ENCODE data around the gene MYH7. TPM values are rescaled to one million over a fixed set of nuclear protein-coding genes. Genes with fewer than 3 reads are reported as not detected.
A peak's percentile ranks its signal among the peaks of the same experiment; 100 is the strongest.
"Not testable (repeated sequence)": the region's sequence is repeated elsewhere in the genome, so short reads cannot be mapped to it uniquely, and the experiment has no call there.

Gene MYH7
- total RNA-seq, 1 experiment from 2014 or later: not detected

DNA sequence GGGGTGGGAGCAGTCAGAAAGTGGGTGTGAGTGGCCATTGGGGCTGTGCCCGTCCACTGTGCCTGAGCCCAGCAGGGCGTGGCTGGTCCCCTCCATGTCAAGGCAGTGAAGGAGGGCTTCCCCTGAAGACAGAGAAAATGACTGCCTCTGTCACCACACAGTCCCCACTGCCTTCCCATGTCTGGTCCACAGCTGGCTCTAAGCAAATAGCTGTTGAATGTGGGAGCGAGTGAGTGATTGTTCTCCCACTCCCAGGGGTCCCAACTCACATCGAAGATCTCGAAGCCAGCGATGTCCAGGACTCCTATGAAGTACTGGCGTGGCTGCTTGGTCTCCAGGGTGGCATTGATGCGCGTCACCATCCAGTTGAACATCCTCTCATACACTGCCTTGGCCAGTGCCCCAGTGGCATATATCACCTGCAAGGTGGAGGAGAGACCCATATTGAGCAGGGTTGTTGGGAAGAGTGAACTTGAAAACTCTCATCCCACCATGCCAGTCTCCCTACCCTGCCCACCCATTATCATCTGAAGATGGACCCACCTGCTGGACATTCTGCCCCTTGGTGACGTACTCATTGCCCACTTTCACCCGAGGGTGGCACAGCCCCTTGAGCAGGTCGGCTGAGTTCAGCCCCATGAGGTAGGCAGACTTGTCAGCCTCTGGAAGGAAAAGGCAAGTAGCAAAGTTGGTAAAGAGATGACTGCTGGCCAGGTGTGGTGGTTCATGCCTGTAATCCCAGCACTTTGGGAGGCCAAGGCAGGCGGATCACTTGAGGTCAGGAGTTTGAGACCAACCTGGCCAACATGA lies 6.6 kb downstream of the MYH7 start:
- Histone ChIP-seq H3K27me3 (ENCODE audit: control insufficient read depth, insufficient read depth, low read length) (no peaks in the 10 kb centered on the region; the same call in 1 of the 2 replicates), H3K4me3 (ENCODE audit: insufficient read depth, low read depth, low read length) (no peak overlapping the region), H3K36me3 (replicated peaks; ENCODE audit: control insufficient read depth, insufficient read depth, low read length) (no peaks in the 10 kb centered on the region)
- DNase-seq: no peak

DNA sequence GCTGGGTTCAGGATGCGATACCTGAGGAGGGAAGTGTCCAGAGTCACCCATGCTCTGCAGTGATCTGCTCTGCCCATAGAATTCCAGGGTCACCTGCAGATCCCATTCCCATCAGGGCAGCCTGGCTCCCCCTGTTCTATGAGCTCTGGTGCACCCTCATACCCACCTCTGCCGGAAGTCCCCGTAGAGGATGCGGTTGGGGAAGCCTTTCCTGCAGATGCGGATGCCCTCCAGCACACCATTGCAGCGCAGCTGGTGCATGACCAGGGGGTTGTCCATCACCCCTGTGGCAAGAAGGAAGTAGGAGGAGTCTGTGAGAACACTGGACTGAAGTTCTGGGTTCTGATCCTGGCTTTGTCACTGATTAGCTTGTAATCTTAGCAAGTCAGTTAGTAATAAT lies 9.7 kb downstream of the MYH7 start:
- not testable (repeated sequence) for H3K36me3 ChIP-seq (replicated peaks; ENCODE audit: control insufficient read depth, insufficient read depth, low read length); H3K27me3 ChIP-seq (ENCODE audit: control insufficient read depth, insufficient read depth, low read length); H3K4me3 ChIP-seq (ENCODE audit: insufficient read depth, low read depth, low read length); DNase-seq

DNA sequence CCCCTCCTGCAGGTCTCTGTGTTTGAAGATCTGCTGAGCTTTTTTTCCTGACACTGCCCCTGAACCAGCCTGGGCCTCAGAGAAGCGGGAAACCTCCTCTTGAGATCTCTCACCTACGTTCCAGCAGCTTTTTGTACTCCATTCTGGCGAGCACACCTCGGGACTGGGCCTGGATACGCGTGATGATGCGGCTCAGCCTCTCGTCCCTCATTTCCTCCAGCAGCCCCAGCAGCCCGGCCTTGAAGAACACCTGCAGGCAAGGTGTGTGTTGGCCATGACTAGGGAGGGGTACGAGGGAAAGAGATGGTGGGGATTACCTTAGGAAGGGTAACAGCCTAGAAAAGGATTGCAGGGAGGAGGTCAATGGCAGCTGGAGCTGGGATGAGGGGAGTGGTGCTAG lies 10.3 kb downstream of the MYH7 start:
- no peaks in the 10 kb centered on the region; the same call in 1 of the 2 replicates for H3K27me3 ChIP-seq (ENCODE audit: control insufficient read depth, insufficient read depth, low read length)
- no peak for DNase-seq
- H3K36me3 ChIP-seq (replicated peaks; ENCODE audit: control insufficient read depth, insufficient read depth, low read length): no peaks in the 10 kb centered on the region
- no peak overlapping the region for H3K4me3 ChIP-seq (ENCODE audit: insufficient read depth, low read depth, low read length)

DNA sequence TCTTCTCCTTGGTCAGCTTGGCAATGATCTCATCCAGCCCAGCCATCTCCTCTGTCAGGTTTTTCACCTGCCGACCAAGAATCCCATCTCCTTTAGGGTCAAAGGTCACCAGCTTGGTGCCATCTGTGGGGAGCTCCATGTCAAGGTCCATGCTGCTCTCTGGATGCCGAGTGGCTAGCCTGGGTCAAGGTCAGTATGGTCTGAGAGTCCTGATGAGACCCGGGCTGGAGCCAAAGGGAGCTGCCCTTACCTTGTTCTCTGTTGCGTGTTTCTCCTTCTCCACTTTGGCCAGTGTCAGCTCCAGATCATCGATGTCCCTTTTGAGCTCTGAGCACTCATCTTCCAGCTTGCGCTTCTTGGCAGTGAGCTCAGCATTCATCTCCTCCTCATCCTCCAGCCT lies 11.8 kb downstream of the MYH7 start:
- Histone ChIP-seq H3K27me3 (ENCODE audit: control insufficient read depth, insufficient read depth, low read length) (no peaks in the 10 kb centered on the region; the same call in 1 of the 2 replicates), H3K4me3 (ENCODE audit: insufficient read depth, low read depth, low read length) (no peak overlapping the region), H3K36me3 (replicated peaks; ENCODE audit: control insufficient read depth, insufficient read depth, low read length) (no peaks in the 10 kb centered on the region)
- no peak for DNase-seq

DNA sequence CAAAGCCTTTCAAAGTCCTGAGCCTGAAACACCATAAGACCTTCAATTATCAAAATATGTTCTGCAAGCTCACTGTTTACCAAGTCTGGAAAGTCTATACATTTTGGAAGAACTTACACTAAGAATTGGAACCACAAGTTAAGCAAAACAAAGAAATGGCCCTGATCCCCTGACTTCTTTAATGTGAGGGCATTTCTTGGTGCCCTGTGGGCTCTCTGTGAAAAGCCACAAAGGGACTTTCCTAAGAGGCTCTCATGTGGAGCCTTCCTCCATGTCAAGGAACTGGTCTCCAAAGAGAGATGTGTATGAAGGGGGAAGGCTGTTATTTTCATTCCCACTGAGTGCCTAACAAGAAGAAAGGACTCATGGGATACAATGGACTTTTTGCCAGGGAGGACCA lies 13.9 kb downstream of the MYH7 start:
- no peak overlapping the region for H3K4me3 ChIP-seq (ENCODE audit: insufficient read depth, low read depth, low read length)
- DNase-seq: no peak
- H3K27me3 ChIP-seq (ENCODE audit: control insufficient read depth, insufficient read depth, low read length): no peaks in the 10 kb centered on the region; the same call in 1 of the 2 replicates
- no peaks in the 10 kb centered on the region for H3K36me3 ChIP-seq (replicated peaks; ENCODE audit: control insufficient read depth, insufficient read depth, low read length)

DNA sequence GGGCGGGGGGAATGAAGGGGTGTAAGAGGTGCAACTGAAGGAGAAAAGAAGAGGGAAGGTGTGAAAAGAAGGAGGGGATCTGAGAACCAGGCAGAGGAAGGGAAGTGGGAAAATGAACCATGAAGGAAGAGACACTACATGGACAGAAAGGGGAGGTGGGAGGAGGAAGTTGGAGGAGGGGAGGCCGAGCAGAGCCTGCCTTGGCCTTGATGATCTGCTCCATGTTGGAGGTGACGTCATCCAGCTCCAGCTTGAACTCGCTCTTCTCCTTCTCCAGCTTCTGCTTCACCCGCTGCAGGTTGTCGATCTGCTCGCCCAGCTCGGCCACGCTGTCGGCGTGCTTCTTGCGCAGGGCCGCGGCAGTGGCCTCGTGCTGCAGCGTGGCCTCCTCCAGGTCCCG lies 15.8 kb downstream of the MYH7 start:
- not testable (repeated sequence) for H3K27me3 ChIP-seq (ENCODE audit: control insufficient read depth, insufficient read depth, low read length); DNase-seq; H3K4me3 ChIP-seq (ENCODE audit: insufficient read depth, low read depth, low read length); H3K36me3 ChIP-seq (replicated peaks; ENCODE audit: control insufficient read depth, insufficient read depth, low read length)

DNA sequence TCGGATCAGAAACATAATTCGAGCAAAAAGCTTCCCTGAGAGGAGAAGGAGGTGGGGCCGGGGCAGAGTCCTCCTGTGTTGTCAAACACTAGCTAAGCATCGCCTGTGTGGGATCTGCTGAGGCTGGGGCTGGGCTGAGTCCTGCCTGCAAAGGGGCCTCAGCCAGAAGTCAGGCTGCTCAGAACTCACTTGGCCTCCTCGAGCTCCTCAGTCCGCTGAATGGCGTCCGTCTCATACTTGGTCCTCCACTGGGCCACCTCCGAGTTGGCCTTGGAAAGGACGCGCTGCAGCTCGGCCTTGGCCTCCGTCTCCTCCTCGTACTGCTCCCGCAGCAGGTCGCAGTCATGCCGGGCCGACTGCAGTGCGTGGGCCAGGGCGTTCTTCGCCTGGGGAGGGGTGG lies 17.4 kb downstream of the MYH7 start:
- no peak for DNase-seq
- Histone ChIP-seq H3K4me3 (ENCODE audit: insufficient read depth, low read depth, low read length) (no peak overlapping the region), H3K27me3 (ENCODE audit: control insufficient read depth, insufficient read depth, low read length) (no peaks in the 10 kb centered on the region; the same call in 1 of the 2 replicates), H3K36me3 (replicated peaks; ENCODE audit: control insufficient read depth, insufficient read depth, low read length) (no peaks in the 10 kb centered on the region)

DNA sequence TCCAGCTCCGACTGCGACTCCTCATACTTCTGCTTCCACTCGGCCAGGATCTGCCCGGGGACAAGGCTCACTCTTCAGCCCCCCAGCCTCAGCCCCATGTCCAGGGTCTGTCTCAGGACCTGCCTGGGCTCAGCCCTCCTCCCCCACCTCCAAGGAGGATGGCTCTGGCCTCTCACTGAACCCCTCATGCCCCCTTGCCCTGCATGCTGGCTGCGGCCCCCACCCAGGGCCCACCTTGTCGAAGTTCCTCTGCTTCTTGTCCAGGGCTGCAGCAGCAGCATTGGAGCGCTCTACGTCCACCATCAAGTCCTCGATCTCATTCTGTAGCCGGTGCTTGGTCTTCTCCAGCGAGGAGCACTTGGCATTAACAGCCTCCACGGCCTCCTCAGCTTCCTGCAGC lies 18.2 kb downstream of the MYH7 start:
- DNase-seq; H3K4me3 ChIP-seq (ENCODE audit: insufficient read depth, low read depth, low read length); H3K27me3 ChIP-seq (ENCODE audit: control insufficient read depth, insufficient read depth, low read length); H3K36me3 ChIP-seq (replicated peaks; ENCODE audit: control insufficient read depth, insufficient read depth, low read length): not testable (repeated sequence)

DNA sequence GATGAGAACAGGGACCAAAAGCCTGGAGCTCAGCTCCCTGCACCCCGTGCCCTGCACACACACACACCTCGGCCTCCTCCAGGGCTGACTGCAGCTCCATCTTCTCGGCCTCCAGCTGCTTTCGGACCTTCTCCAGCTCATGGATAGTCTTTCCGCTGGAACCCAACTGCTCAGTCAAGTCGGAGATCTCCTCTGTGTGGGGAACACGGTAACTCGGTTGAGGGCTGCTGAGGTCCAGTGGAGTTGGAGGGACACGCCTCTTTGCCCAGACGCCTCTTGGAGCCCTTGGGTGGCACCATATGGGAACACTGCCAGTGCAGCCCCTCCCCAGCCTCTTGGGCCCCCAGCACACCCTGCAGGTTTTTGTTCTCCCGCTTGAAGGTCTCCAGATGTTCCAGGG lies 18.7 kb downstream of the MYH7 start:
- no peaks in the 10 kb centered on the region for H3K36me3 ChIP-seq (replicated peaks; ENCODE audit: control insufficient read depth, insufficient read depth, low read length)
- DNase-seq: no peak
- H3K4me3 ChIP-seq (ENCODE audit: insufficient read depth, low read depth, low read length): no peak overlapping the region
- H3K27me3 ChIP-seq (ENCODE audit: control insufficient read depth, insufficient read depth, low read length): no peaks in the 10 kb centered on the region

DNA sequence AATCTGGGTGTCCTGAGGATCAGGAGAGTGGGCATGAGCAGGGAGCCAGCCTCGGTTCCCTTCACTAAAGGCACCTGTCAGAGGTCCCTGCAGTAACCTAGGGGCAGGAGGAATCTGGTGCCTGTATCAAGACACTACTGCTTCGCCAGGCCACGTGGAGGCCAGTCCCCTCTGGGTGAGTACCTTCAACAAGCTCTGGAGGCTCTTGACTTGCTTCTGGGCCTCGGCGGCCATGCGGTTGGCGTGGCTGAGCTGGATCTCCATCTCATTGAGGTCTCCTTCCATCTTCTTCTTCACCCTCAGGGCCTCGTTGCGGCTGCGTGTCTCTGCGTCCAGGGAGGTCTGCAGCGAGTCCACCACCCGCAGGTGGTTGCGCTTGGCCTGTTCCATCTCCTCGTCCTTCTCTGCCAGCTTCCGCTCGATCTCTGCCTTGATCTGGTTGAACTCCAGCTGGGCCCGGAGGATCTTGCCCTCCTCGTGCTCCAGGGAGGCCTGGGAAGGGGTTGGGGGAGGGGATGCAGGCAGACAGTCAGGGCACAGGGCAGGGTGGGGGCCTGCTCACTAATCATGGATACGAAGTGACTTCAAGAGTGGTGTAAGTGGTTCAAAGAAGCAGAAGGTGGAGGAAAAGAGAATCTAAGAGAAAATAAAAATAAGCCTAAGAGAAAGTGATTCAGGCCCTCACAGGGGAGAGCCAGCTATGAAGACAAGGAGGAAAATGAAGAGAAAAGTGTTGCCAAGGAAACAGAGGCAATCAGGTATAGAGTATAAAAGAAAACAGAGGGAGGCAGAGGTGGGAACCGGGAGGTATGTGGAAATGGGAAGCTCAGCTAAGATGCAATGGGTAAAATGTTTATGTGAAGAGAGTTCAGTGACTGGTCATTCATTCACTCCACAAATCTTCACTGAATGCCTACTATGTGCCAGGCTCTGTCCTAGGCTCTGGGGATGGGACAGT lies 19.4 kb downstream of the MYH7 start:
- H3K36me3 ChIP-seq (replicated peaks; ENCODE audit: control insufficient read depth, insufficient read depth, low read length): no peaks in the 10 kb centered on the region
- no peak overlapping the region for H3K4me3 ChIP-seq (ENCODE audit: insufficient read depth, low read depth, low read length)
- peak; percentile 40 for DNase-seq
- H3K27me3 ChIP-seq (ENCODE audit: control insufficient read depth, insufficient read depth, low read length): no peaks in the 10 kb centered on the region

DNA sequence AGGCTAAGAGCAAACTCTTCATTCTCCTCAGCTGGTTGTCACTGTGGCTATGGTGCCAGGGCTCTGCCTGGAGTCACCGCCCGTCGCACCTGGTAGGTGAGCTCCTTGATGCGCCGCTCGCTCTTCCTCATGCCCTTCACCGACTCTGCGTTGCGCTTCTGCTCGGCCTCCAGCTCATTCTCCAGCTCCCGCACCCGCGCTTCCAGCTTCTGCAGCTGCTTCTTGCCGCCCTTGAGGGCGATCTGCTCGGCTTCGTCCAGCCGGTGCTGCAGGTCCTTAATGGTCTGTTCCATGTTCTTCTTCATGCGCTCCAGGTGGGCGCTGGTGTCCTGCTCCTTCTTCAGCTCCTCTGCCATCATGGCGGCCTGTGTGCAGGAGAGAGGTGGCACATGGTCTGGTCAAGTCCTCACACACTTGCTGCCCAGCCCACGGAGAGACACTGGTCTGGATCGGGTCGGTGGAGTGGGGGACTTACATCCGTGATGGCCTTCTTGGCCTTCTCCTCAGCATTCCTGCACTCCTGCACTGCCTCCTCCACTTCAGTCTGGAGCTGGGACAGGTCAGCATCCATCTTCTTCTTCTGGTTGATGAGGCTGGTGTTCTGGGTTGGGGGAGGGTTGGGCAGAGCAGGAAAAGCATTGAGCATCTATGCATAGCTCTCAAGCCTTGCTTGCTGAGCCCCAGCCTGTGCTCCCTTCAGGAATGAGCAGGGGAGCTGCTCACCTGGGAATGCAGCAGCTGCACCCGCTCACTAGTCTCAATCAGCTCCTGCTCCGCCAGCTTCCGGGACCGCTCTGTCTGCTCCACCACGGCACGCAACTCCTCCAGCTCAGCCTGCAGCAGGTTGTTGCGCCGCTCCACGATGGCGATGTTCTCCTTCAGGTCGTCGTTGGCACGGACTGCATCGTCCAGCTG lies 20.3 kb downstream of the MYH7 start:
- Histone ChIP-seq H3K4me3 (ENCODE audit: insufficient read depth, low read depth, low read length) (no peak overlapping the region), H3K36me3 (replicated peaks; ENCODE audit: control insufficient read depth, insufficient read depth, low read length) (no peaks in the 10 kb centered on the region), H3K27me3 (ENCODE audit: control insufficient read depth, insufficient read depth, low read length) (no peaks in the 10 kb centered on the region)
- DNase-seq: no peak

DNA sequence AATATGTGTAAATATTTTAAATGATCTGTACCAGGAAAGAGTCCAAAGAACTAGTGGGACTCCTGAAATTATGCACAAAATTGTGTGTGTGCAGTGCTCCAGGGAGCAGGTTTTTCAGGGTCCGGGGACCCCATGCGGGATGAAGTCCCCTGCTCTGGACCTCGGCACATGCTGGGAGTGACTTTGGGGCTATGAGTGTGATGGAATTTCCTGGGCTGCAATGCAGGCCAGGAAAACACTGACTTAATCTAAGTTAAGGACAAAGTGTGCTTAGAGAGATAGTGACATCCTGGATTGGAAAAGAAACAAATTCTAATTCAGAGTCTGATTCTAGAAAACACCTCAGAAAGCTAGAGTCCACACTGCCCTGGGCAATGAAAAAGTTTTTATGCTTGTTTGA lies 21.2 kb downstream of the MYH7 start:
- H3K4me3 ChIP-seq (ENCODE audit: insufficient read depth, low read depth, low read length): no peak overlapping the region
- H3K36me3 ChIP-seq (replicated peaks; ENCODE audit: control insufficient read depth, insufficient read depth, low read length): no peaks in the 10 kb centered on the region
- no peak for DNase-seq
- H3K27me3 ChIP-seq (ENCODE audit: control insufficient read depth, insufficient read depth, low read length): no peaks in the 10 kb centered on the region

DNA sequence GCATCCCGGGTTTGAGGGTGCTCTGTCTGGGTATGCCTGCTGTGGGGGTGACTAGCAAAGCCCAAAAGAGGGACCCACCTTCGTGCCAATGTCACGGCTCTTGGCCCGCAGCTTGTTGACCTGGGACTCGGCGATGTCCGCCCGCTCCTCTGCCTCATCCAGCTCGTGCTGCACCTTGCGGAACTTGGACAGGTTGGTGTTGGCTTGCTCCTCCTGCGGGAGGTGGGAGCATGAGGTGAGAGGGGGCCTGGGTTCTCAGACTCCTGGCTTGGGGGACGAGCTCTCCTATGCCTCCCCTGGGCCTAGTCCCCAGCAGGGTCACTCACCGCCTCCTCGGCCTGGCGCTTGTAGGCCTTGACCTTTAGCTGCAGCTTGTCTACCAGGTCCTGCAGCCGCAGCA lies 21.8 kb downstream of the MYH7 start:
- H3K27me3 ChIP-seq (ENCODE audit: control insufficient read depth, insufficient read depth, low read length): no peaks in the 10 kb centered on the region
- peak; percentile 36 for DNase-seq
- H3K36me3 ChIP-seq (replicated peaks; ENCODE audit: control insufficient read depth, insufficient read depth, low read length): no peaks in the 10 kb centered on the region
- H3K4me3 ChIP-seq (ENCODE audit: insufficient read depth, low read depth, low read length): no peak overlapping the region

All from H7 (cell line).